T-cell (primary cell): Measurements from ENCODE around the gene CDK6. TPM values are rescaled to one million over a fixed set of nuclear protein-coding genes. Genes with fewer than 3 reads are reported as not detected.

Experiments used
- ATAC-seq, 4 experiments: fragments of 200-7000 bp in 3 of 4; fragments of 150-1000 bp in 1 of 4; cut with Tn5 transposase; replicated peaks in 1 of 4; 1 replicate in 3 of 4; 2 replicates in 1 of 4; pipeline ENCODE4 v1.10.0; 2021; ENCODE audit warnings: moderate library complexity in 3 of 4, mild to moderate bottlenecking in 2 of 4, moderate number of reproducible peaks in 1 of 4
- CTCF ChIA-PET, 2 donors: fragments of 300-600 bp; sonication (Branson Sonifier 250); formaldehyde crosslinking; loops; one replicate each; lab custom pipeline; 2022; ENCODE audit warnings: antibody characterized with exemption in 2 of 2; lab: Charles Lee
- POLR2A ChIA-PET, 2 donors: fragments of 300-600 bp; sonication (Branson Sonifier 250); formaldehyde crosslinking; loops; one replicate each; lab custom pipeline; 2022; ENCODE audit warnings: antibody characterized with exemption in 2 of 2; lab: Charles Lee
- DNase-seq, 35 experiments: peaks; one replicate each; pipeline versions ENCODE4 v3.0.0 to v3.0.0-alpha.2; 2013 to 2023
- H3K27ac ChIP-seq: one replicate; pipeline ENCODE4 v1.5.1; 2013; ENCODE audit warnings: low read length
- H3K27me3 ChIP-seq, 2 experiments: replicated peaks in 1 of 2; 1 replicate in 1 of 2; 2 replicates in 1 of 2; pipeline versions ENCODE4 v1.6.1 to v1.7.0; 2013; ENCODE audit warnings: low read length in 1 of 2, mixed read lengths in 1 of 2; ENCODE audit not compliant: control insufficient read depth in 2 of 2, insufficient read depth in 2 of 2; ENCODE audit errors: extremely low read depth in 1 of 2
- H3K36me3 ChIP-seq, 2 donors: 1 replicate in 1 of 2; 2 replicates in 1 of 2; pipeline versions ENCODE4 v1.6.1 to v1.7.0; 2013; ENCODE audit warnings: low read length in 1 of 2; ENCODE audit not compliant: control insufficient read depth in 2 of 2, insufficient read depth in 1 of 2; ENCODE audit errors: extremely low read depth in 1 of 2
- H3K4me1 ChIP-seq, 2 experiments: 1 replicate in 1 of 2; 2 replicates in 1 of 2; pipeline versions ENCODE4 v1.6.1 to v1.7.0; 2013; ENCODE audit warnings: low read length in 2 of 2, mixed read lengths in 1 of 2; ENCODE audit not compliant: insufficient read depth in 2 of 2, control insufficient read depth in 1 of 2; ENCODE audit errors: extremely low read depth in 1 of 2
- H3K4me3 ChIP-seq, 2 donors: 1 replicate in 1 of 2; 2 replicates in 1 of 2; pipeline versions ENCODE4 v1.5.1 to v1.7.0; 2013; ENCODE audit warnings: mild to moderate bottlenecking in 2 of 2, low read length in 1 of 2, moderate library complexity in 1 of 2; ENCODE audit not compliant: control insufficient read depth in 1 of 2; ENCODE audit errors: extremely low read depth in 1 of 2
- H3K9me3 ChIP-seq: 2 replicates; pipeline ENCODE4 v1.7.0; 2013
- H3K27ac Mint-ChIP-seq, 2 donors: one replicate each; pipeline ENCODE4 v1.8.0; 2020 to 2021; ENCODE audit warnings: mild to moderate bottlenecking in 2 of 2, mixed read lengths in 2 of 2
- H3K27me3 Mint-ChIP-seq, 2 donors: one replicate each; pipeline ENCODE4 v1.8.0; 2021 to 2022; ENCODE audit warnings: mixed read lengths in 2 of 2
- H3K36me3 Mint-ChIP-seq: one replicate; pipeline ENCODE4 v1.8.0; 2021; ENCODE audit warnings: mixed read lengths
- H3K4me1 Mint-ChIP-seq, 3 donors: one replicate each; pipeline ENCODE4 v1.8.0; 2020 to 2022; ENCODE audit warnings: mixed read lengths in 3 of 3, mild to moderate bottlenecking in 1 of 3
- H3K4me3 Mint-ChIP-seq, 3 donors: one replicate each; pipeline ENCODE4 v1.8.0; 2020 to 2022; ENCODE audit warnings: mild to moderate bottlenecking in 3 of 3, mixed read lengths in 3 of 3, moderate library complexity in 3 of 3
- H3K9me3 Mint-ChIP-seq, 3 donors: one replicate each; pipeline ENCODE4 v1.8.0; 2020 to 2022; ENCODE audit warnings: mixed read lengths in 3 of 3
- WGBS: methylation state at CpG from one replicate; pipeline ENCODE4 v1.1.5; 2013; ENCODE audit warnings: missing lambda C conversion rate; ENCODE audit not compliant: insufficient coverage; 5-methylcytosine and 5-hydroxymethylcytosine counted together
- total RNA-seq, 35 experiments: library from RNA in 6 of 35; stranded (reverse) in 6 of 35; fragments of 120-200 nt in 1 of 35; gene quantifications; one replicate each; pipeline versions ENCODE4 v1.2.1 to v1.2.4 and lab custom pipeline; 2013 to 2026

CDK6 gene
- total RNA-seq, 5 donors from 2014 or later (not counting 1 experiment from before 2014, with no cell fraction given) = 29.8 to 107 (median 43.9) TPM

DNA sequence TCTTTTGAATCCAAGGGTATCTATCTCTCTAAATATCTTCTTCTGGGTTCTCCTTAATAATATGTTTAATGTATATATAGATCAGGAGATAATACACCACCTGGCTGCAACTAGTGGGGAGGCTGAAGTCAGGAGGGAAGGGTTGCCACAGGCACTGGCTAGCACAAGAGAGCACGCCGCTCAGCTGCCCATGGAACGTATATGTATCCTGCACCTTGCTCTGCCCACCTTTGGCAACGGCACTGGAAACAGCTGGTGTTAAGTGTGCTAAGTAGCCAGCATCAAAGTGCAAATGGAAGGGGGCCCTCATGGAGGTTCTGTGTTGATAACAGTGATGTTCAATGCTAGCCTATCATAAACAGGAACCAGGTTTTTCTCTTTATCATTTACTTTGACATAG is 196.4 kb downstream of the CDK6 start:
- Histone ChIP-seq H3K4me1 (peaks cover 22 to 32% of the 10 kb centered on the region in 2 experiments), H3K27me3 (no peaks in the 10 kb centered on the region), H3K9me3 (no peaks in the 10 kb centered on the region), H3K4me3 (no peak overlapping the region), H3K27ac (no peak overlapping the region), H3K36me3 (no peaks in the 10 kb centered on the region)
- 53% methylated on average over 4 of the region's 4 CpGs for WGBS
- Mint-ChIP-seq H3K4me3 (peak overlapping the region in 1 of 3 donors; percentile 11), H3K4me1 (peaks cover 50 to 71% (median 61%) of the 10 kb centered on the region in 3 donors), H3K27ac (peak overlapping the region; percentile 53 to 88), H3K9me3 (no peaks in the 10 kb centered on the region), H3K27me3 (no peaks in the 10 kb centered on the region), H3K36me3 (peaks cover 21% of the 10 kb centered on the region)
- ATAC-seq (no peak), DNase-seq (no peak)
- POLR2A ChIA-PET = no interaction called here
- CTCF ChIA-PET = interaction anchor here in 1 of 2 donors (1.0 to 1.3 kb wide), 2 partner anchors 10 to 50 kb away, joined by 3 read pairs; partner anchors contain the start of gene FAM133B

DNA sequence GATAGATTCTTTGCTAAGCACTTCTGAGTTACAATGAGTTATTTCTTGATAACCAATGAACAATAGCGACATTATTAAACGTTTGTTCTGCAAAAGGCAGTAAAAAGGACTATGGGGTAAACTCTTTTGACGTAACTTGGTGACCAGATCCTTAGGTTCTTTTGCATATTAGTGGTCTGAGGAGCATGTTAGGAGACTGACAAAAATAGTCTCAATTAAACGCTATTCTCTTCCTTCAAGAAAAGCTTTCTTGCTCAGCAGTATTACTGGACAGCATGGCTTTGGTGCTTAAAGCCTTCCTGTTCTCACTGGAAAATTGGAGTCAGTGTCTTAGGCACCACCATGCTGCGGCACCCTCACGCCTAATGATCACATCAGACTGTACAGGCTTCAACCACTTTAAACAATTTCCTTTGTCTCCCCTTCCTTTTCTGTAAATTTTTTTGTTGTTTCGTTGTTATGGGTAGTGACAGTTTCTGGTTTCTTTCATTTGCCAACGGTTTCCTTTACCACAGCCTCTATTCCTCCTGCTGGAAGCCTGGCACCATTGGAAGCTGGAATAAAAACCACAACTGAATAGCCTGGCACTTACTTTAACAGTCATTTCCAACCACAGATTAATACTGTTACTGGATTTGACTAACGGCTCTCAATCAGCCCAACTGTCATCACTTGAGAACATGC is 197.0 kb downstream of the CDK6 start:
- peak overlapping the region; percentile 53 to 88 for H3K27ac Mint-ChIP-seq
- ChIA-PET POLR2A (no interaction called here), CTCF (interaction anchor here in 1 of 2 donors (1.0 to 1.3 kb wide), 2 partner anchors 9 to 49 kb away, joined by 3 read pairs; partner anchors contain the start of gene FAM133B)

DNA sequence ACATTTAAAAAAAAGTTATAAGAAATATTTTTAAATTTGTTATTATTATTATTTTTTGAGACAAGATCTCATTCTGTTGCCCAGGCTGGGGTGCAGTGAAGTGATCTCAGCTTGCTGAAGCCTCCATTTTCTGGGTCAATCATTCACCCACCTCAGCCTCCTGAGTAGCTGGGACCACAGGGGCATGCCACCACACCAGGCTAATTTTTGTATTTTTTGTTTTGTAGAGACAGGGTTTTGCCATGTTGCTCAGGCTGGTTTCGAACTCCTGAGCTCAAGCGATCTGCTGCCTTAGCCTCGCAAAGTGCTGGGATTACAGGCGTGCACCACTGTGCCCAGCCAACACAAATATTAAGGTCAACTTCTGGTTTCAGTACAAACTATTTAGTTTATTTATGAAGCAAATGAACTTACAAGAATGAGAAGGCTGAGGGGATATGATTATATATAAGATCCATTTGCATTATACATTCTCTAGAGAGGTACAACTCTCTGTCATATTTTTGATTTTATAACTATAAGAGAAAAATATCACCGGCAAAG is 200.3 kb downstream of the CDK6 start:
- no peaks in the 10 kb centered on the region for H3K27me3 ChIP-seq
- no CpG with 5 or more reads among the region's 5 CpGs for WGBS
- ATAC-seq = no peak
- H3K4me3 Mint-ChIP-seq = no peak overlapping the region
- CTCF ChIA-PET = no interaction called here
- no peak overlapping the region for H3K27ac ChIP-seq
- H3K9me3 Mint-ChIP-seq = no peaks in the 10 kb centered on the region
- H3K4me1 Mint-ChIP-seq = peaks cover 55 to 66% (median 59%) of the 10 kb centered on the region in 3 donors
- no peak overlapping the region for H3K27ac Mint-ChIP-seq
- H3K36me3 ChIP-seq = no peaks in the 10 kb centered on the region
- H3K4me3 ChIP-seq = no peak overlapping the region
- no peaks in the 10 kb centered on the region for H3K27me3 Mint-ChIP-seq
- peaks cover 10 to 11% of the 10 kb centered on the region in 2 experiments for H3K4me1 ChIP-seq
- H3K9me3 ChIP-seq = no peaks in the 10 kb centered on the region
- POLR2A ChIA-PET = no interaction called here
- peaks cover 5% of the 10 kb centered on the region for H3K36me3 Mint-ChIP-seq
- DNase-seq = no peak

More for the DNA sequence above, 197.0 kb downstream of the CDK6 start:
- peaks cover 22 to 30% of the 10 kb centered on the region in 2 experiments for H3K4me1 ChIP-seq
- H3K27me3 ChIP-seq = no peaks in the 10 kb centered on the region
- H3K4me1 Mint-ChIP-seq = peaks cover 53 to 71% (median 60%) of the 10 kb centered on the region in 3 donors
- WGBS = 40% methylated on average over 1 of the region's 9 CpGs
- no peaks in the 10 kb centered on the region for H3K36me3 ChIP-seq
- H3K4me3 Mint-ChIP-seq = peak overlapping the region in 1 of 3 donors; percentile 11
- DNase-seq = no peak
- no peaks in the 10 kb centered on the region for H3K9me3 ChIP-seq
- H3K27me3 Mint-ChIP-seq = no peaks in the 10 kb centered on the region
- peaks cover 17% of the 10 kb centered on the region for H3K36me3 Mint-ChIP-seq
- H3K27ac ChIP-seq = no peak overlapping the region
- ATAC-seq = peak in 3 of 4 experiments; percentile 27 to 48 (median 28)
- no peaks in the 10 kb centered on the region for H3K9me3 Mint-ChIP-seq
- H3K4me3 ChIP-seq = no peak overlapping the region

DNA sequence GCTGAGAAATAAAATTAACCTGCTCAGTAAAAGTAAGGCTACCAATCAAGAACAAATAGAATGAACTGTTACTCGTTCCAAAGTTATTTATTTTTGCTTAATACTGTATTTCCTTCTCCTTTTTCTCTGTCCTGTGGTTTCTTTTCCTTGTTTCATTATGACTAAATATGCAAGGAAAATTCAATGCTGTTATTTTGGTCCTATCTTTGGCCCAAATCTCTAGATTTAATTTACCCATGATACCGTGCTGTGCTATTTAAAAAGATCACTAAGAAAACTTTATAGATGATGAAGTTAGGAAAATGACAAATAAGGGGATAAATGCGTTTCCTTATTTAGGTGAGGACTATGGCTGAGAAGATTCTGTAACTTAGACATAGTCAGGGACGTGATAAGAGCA is 200.8 kb downstream of the CDK6 start:
- POLR2A ChIA-PET = interaction anchor here in 1 of 2 donors (0.6 kb wide), 1 partner anchor 197 kb away, joined by 3 read pairs; no protein-coding TSS in a partner anchor
- no peaks in the 10 kb centered on the region for H3K27me3 Mint-ChIP-seq
- no peak for DNase-seq
- ATAC-seq = no peak
- no CpG with 5 or more reads among the region's 4 CpGs for WGBS
- peaks cover 3% of the 10 kb centered on the region for H3K36me3 Mint-ChIP-seq
- Histone ChIP-seq H3K27ac (no peak overlapping the region), H3K27me3 (no peaks in the 10 kb centered on the region), H3K4me3 (no peak overlapping the region), H3K4me1 (peaks cover 10 to 11% of the 10 kb centered on the region in 2 experiments), H3K9me3 (no peaks in the 10 kb centered on the region), H3K36me3 (no peaks in the 10 kb centered on the region)
- peaks cover 53 to 68% (median 56%) of the 10 kb centered on the region in 3 donors for H3K4me1 Mint-ChIP-seq
- H3K27ac Mint-ChIP-seq = peak overlapping the region in 1 of 2 donors; percentile 41
- CTCF ChIA-PET = interaction anchor here in 1 of 2 donors (1.1 kb wide), 1 partner anchor 15 kb away, joined by 3 read pairs; no protein-coding TSS in a partner anchor
- no peak overlapping the region for H3K4me3 Mint-ChIP-seq
- no peaks in the 10 kb centered on the region for H3K9me3 Mint-ChIP-seq

DNA sequence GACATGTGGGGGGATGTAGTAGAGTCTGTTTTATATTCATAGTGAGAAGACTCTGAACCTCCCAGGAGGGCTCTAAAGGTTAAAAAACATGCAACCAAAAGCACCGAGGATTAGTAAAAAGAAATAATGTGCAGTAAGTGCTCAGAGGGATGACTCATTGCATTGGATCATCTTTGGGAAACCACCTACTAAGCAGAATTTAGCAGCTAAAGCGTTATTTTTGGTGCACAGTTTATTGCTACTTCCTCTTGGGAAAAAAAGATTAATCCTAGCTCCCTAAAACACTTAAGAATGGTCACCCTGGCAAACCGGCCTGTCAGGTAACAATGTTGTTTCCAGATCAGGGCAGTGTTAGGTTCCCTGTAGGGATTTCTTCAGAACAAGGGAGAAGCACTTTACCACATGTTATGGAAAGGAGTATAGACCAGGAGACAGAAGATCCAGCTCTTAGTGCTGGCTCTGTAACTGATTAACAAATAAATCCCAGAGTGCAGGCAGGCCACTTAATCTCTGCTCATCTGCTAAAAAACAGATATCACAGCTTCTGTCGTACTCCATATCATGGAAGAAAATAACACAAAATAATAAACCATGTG is 201.4 kb downstream of the CDK6 start:
- Mint-ChIP-seq H3K4me1 (peaks cover 48 to 63% (median 51%) of the 10 kb centered on the region in 3 donors), H3K27ac (peak overlapping the region in 1 of 2 donors; percentile 55), H3K36me3 (peaks cover 5% of the 10 kb centered on the region), H3K27me3 (no peaks in the 10 kb centered on the region), H3K4me3 (peak overlapping the region in 1 of 3 donors; percentile 28), H3K9me3 (peaks cover 0 to 3% (median 2%) of the 10 kb centered on the region in 3 donors)
- Histone ChIP-seq H3K4me3 (no peak overlapping the region), H3K27ac (no peak overlapping the region), H3K9me3 (no peaks in the 10 kb centered on the region), H3K4me1 (peaks cover 9 to 10% of the 10 kb centered on the region in 2 experiments), H3K36me3 (no peaks in the 10 kb centered on the region), H3K27me3 (no peaks in the 10 kb centered on the region)
- ChIA-PET POLR2A (interaction anchor here in 1 of 2 donors (0.6 kb wide), 1 partner anchor 197 kb away, joined by 3 read pairs; no protein-coding TSS in a partner anchor), CTCF (interaction anchor here in 1 of 2 donors (1.1 kb wide), 1 partner anchor 15 kb away, joined by 3 read pairs; no protein-coding TSS in a partner anchor)
- ATAC-seq (peak in 3 of 4 experiments; percentile 32 to 40 (median 36)), DNase-seq (peak in 1 of 35 experiments; percentile 32)
- WGBS = no CpG with 5 or more reads among the region's 4 CpGs

DNA sequence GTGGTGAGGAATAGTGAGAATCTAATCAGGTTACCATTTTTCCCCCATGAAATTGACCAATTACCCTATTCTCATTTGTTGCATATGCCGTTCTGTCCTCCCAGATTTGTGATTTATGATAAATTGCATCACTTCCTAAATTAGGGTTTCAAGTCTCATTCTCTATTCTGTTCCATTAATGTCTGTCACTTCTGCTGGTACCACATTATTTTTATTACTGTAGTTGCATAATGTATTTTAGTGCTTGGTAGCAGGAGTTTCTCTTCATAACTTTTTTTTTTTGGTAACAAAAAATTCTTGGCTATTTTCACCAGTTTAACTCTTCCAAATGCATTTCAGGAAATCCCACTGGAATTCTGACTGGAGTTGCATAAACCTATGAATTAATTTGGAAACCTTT is 202.2 kb downstream of the CDK6 start:
- Mint-ChIP-seq H3K4me1 (peaks cover 40 to 55% (median 43%) of the 10 kb centered on the region in 3 donors), H3K4me3 (no peak overlapping the region), H3K9me3 (peaks cover 0 to 6% (median 2%) of the 10 kb centered on the region in 3 donors), H3K27me3 (no peaks in the 10 kb centered on the region), H3K27ac (no peak overlapping the region), H3K36me3 (peaks cover 5% of the 10 kb centered on the region)
- ChIA-PET POLR2A (no interaction called here), CTCF (interaction anchor here (0.5 to 2.3 kb wide), 3 partner anchors 14 to 198 kb away, joined by 4 to 12 read pairs (median 7); no protein-coding TSS in a partner anchor)
- no peaks in the 10 kb centered on the region for H3K27me3 ChIP-seq
- no CpG with 5 or more reads among the region's 1 CpG for WGBS
- ATAC-seq (no peak), DNase-seq (no peak)
- H3K27ac ChIP-seq = no peak overlapping the region
- no peaks in the 10 kb centered on the region for H3K36me3 ChIP-seq
- no peak overlapping the region for H3K4me3 ChIP-seq
- H3K4me1 ChIP-seq = peaks cover 3 to 4% of the 10 kb centered on the region in 2 experiments
- no peaks in the 10 kb centered on the region for H3K9me3 ChIP-seq
